COLO668 (cell line): ENCODE measurements around the gene SLC6A20.

Experiments used
- DNase-seq: peaks from one replicate; lab custom pipeline; 2025; ENCODE audit not compliant: unreplicated experiment; lab: John Stamatoyannopoulos, UW

SLC6A20 gene

DNA sequence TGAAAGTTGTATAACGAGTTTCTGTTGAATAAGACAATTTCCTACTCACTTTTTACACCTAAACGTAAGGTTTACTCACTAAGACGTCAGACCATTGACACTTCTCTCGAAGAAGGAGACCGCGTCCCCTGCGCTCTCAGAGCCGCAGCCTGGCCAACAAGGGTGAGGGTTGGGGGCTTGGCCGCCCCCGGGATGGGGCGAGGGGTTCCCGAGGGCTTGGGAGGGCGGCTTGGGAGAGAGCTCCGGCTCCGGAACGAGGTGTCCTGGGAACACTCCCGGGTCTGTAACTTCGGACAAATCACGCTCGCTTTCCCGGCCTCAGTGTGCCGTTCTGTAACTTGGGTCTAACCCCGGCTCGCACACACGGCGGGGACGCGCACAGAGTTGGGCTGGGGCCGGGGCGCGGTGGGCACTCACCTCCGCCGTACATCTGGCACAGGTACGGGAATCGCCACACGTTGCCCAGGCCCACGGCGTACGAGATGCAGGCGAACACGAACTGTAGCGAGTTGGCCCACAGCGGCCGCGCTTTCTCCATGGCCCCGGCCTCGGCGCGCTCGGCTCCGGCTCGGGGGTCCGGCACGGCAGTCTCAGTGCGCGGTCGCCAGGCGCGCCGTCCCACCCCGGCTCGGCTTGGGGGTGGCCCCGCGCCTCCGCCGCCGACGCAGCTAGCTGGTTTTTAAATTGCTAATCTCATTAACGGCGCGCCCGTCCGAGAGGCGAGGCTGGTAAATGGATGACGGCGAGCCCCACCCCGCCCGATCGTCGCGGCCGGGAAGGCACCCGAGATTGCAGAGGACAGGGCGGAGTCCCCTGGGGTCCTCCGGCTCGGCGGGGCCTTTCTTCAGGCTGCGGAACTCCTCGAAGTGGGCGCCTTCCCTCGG is at the start of gene SLC6A20:
Gene SLC6A20, minus strand, starts transcription at position 655 of the 884 bp plus-strand sequence. Its CDS starts 117 bp downstream, at position 538.
- DNase-seq, result no peak

GRCh38 chr3:45844616-45845015 is 48.3 kb upstream of the SLC6A20 start:
- DNase-seq, result no peak

DNA sequence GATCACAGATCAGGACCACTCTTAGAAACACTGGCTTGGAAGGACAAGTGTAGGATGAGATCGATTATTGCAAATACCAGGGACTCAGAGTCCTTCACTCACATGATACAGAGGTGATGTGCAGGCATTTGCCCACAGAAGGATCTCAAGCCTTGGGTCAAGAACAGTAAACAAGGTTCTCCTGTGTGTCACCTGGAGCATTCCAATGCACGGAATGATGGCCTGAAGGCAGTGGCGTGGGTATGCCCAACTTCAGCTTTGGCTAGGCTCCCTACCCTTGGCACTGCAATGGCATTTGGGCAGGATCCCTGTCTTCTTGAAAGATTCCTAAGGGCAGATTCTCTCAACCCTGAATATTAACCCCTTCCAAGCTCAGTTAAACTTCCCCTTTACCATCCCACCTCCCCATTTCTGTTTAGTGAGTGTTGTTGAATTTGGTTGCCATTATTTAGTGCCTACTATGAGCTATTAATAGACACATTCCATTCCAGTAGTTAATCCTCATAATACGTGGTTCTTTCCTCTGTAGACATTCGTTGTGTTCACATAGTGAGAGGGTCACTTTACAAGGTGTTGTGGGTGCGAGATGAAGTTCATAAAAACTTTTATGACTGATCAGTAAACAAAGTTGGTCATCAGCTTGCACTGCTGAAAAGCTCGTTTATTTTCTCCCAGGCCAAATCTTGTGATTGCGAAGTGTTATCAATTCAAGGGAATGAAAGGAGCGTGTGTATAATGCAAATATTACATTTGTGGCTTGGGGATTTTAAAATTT is 46.7 kb upstream of the SLC6A20 start:
- DNase-seq, result no peak

DNA sequence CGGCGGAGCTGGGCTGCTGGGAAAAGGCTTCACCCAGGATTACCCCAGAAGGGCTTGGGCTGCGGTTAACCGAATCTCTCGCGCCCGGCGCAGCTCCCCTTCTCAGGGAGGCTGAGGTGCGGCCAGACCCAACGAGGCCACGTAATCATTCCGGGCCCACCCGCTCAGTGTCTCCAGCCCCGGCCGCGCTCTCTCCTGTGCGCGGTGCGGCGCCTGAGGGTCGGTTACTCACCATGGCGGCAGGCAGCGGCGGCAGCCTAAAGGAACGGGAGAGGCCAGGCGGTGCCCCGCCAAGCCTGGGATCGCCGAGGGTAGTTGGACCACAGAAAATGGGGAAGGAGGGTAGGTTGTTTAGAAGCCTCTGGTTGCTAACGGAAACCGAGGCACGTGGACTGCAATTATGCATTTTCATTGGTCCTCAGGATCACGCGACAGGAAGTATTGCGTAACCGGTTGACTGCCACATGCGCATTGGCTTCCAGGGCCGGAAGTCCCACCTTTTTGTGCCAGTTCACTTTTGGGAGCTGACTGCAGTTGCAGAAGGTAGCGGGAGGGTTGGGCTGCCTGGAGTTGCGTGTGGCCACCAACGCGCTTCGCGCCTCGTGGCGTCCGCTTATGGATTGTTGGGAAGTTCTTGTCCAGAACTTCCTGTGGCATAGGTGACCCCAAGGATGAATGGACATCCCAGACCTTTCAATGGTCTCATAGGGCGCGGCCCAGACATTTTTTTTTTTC is 45.6 kb upstream of the SLC6A20 start, which contains the start of gene LZTFL1:
Gene LZTFL1, minus strand, starts transcription at position 363 of the 735 bp plus-strand sequence. Its CDS starts 128 bp downstream, at position 235.
- DNase-seq, result peak; percentile 83

DNA sequence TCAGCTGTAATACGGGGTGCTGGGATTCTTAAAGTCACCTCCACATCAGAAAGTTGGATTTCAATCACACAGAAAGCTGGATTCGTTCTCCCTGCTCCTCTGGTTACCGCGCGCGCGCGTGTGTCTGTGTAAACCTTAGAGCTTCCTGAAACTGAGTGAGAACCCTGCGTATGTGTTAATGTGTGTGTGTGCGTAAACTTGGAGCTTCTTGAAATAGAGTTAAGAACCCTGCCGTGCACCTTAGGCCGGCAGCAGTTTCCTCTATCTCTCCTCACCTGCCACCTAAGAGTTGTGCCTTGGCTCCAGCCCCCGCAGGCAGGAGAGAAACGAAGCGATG is 45.1 kb upstream of the SLC6A20 start:
- DNase-seq, result peak; percentile 30

- no peak for DNase-seq
Measured at GRCh38 chr3:45838466-45838865, 42.1 kb upstream of the SLC6A20 start.

- DNase-seq, result peak; percentile 3
Measured at GRCh38 chr3:45832699-45833098, 36.4 kb upstream of the SLC6A20 start.

DNA sequence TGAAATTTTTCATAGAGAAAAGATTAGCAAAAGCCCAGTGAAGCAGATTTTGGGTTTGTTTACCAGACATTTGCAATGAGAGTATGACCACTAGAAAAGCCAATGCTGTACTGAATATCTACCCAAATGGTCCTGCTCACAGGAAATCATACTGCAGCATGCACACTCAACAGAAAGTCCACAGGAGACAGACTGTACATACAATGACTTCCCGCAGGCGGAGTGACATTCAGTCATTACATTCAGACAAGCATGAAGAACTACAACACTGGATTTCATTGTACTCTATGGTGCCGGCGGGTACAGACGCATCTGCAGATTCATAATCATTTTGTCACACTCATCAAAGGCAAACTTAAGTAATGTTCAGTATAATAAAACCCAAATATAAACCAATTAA is 33.8 kb upstream of the SLC6A20 start:
- no peak for DNase-seq

DNA sequence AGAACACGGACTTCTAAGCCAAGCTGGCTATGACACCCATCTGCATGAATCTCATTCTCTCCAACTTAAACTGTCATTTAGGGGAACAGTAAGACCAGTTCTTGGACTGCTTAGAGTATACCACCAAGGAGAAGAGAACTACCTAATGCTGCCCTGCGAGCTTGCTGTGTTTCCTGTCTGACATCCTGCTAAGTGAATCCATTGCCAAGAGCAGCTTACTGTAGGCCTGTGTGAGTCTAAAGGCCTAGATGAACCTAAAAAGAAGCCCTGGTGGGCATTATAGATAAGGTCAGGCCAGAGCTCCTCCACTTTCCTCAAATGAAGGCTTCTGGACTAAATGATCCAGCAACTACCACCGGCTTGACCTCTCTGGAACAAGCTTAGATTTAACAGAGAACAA is 30.6 kb upstream of the SLC6A20 start:
- DNase-seq, result no peak

DNA sequence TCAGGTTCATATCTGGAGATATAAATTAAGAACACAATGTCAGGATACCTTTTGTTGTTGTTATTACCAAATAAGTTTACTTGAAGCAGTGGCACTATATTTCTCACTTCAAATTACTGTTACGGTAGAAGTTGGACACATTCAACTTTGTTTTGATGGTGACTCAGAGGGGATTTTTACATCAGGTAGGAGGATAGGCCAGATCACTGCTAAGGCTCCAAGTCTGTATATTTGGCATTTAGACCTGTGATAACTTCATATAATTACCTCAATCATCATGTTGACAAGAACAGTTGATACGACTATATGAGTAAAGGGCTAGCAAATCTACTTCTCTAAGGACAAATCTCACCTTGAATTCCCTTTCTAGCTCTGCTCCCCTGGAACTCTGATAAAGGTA is 30.0 kb upstream of the SLC6A20 start:
- no peak for DNase-seq

DNA sequence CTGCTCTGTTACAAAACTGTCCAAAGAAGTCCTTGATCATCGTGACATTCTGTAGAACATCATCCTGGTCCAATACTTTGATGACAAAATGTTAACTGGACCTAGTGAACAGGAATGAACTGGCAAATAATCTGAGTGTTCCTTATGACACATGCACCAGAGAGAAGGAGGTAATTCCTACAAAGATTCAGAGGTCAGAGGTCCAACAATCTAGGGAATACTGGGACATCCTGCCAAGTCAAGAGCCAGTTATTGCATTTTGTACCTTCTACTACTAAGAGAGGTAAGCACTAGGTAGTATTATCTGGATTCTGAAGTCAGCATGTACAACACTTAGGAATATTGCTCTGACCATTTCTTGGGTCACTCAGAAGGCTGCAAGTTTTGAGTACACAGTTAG is 24.8 kb upstream of the SLC6A20 start:
- DNase-seq, result no peak

DNA sequence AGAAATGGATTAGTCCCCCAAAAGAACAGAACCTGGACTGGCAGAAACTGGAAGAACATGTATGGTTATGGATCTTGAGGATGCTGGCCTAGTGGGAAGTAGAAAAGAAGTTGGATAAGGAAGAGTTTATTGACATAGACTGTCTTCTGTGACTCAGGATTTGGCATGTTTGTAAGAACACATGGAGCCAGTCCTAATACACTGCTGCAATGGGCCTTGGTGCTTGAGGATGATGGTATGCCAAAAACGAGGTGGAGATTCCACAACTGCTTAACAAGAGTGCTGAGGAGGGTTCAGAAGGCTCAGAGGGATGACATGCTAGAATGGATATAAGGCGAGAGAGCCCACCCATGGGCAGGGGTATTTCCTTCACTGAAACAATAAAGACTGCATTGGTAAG is 23.2 kb upstream of the SLC6A20 start:
- no peak for DNase-seq

DNA sequence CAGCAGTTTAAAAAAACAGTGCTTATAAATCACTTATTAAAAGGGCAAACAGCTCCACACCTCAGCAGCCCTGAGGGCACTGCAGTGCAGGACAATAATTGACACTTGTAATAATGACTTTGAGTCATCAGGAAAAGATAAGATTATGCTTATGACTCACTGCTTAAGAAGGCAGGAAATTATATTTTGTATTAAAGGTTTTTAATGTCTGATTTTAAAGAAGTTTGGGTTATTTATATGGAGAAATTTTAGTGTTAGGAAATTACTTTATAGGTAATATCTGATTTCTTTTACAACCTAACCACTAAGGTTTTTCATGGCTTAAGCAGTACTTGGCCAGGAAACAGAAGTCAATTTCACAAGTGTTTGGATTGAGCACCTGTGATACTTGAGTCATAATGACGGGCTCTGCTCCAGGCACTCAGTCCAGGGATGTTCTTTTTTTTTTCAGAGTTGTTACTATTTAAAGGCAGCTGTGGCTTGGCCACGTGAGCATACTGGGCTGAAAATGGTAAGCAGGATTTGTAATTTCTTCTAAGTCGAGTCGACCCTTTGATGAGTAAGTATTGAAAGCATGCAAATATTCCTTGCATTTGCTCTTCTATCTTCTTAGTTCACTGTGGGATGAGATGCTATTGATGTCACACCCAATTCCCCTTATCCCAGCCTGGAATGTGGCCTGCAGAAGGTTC is 21.6 kb upstream of the SLC6A20 start:
- DNase-seq, result peak; percentile 38

DNA sequence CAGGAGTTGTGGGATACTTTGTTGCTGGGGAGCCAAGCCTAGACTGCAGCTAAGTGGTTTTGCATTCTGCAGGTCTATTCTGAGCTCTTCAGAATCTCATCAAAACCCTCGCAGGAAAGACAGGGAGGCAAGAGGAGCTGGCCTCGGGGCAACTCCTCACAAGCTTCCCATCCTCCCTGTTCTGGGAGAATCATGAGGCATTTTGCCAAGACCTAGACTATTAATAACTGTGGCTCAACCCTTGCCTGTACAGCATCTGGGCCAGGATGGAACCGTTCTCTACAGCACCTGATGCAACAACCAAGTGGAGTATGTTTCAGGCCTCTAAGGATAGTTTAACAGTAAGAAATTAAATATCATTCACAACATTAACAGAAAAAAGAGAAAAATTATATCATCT is 20.2 kb upstream of the SLC6A20 start:
- DNase-seq, result no peak

GRCh38 chr3:45814322-45814721 is 18.0 kb upstream of the SLC6A20 start:
- DNase-seq, result no peak

DNA sequence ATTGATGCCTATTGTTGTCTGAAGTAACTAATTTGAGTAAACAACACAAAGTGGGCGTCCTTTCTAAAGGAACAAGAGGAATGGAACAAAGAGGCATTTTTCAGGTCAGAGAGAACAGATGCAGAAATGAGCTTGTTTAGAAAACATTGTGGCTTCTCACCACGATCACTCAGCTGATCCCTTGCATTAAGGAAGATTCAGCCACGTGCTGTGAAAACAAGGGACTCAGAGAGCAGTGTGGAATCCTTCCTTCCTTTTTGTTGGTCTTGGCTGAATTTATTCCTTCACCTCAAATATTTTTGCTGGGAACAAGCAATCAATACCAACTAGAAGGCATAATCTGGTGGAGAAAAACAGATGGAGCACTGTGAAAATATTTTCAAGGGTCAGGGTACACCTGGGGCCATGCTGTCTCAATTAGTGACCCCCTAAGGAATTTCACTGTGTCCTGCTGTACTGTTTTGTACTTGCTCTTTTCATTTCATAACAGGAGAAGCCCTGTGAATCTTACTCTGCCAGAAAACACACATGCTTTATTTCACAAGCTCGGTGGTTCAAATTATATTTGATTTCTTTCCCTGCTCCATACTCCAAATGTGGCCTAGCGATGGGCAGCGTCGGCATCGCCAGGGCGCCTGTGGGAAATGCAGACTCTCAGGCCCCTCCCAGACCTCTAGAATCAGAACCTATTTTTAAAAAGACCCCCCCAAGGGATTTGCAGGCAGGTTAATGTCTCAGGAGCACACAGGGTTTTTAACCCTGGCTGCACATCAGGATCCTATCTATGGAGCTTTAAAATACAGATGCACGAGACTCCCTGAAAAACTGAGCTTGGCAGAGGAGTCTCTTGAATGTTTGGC is 11.6 kb upstream of the SLC6A20 start:
- DNase-seq, result peak; percentile 14

DNA sequence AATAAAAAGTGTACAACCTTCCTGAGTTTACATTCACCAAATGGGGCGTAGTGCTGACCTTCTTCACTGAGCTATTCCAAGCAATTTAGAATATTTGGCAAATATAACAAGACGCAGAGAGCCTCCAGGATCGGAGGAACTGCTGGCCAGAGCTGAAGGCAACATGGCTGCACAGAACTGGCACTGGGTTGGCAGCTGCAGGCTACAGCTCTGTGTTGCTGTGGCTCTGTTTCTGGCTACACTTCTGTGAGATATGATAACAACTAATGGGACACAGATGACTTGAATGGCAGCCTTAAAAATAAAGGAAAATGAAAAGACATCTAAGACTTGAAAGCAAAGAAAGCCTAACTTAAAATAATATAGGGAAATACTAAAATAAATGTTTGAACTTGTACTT is 10.8 kb upstream of the SLC6A20 start:
- DNase-seq, result peak; percentile 17

- DNase-seq, result no peak
Measured at GRCh38 chr3:45806072-45806471, 9.7 kb upstream of the SLC6A20 start.

GRCh38 chr3:45803252-45803935 is 7.1 kb upstream of the SLC6A20 start:
- DNase-seq, result no peak
